Brain pericyte (primary cell): ENCODE data around the gene STK4.

Experiments
- DNase-seq: peaks from one replicate; pipeline ENCODE4 v3.0.0-alpha.2; 2012; ENCODE audit warnings: low read depth, low spot score

Gene STK4

DNA sequence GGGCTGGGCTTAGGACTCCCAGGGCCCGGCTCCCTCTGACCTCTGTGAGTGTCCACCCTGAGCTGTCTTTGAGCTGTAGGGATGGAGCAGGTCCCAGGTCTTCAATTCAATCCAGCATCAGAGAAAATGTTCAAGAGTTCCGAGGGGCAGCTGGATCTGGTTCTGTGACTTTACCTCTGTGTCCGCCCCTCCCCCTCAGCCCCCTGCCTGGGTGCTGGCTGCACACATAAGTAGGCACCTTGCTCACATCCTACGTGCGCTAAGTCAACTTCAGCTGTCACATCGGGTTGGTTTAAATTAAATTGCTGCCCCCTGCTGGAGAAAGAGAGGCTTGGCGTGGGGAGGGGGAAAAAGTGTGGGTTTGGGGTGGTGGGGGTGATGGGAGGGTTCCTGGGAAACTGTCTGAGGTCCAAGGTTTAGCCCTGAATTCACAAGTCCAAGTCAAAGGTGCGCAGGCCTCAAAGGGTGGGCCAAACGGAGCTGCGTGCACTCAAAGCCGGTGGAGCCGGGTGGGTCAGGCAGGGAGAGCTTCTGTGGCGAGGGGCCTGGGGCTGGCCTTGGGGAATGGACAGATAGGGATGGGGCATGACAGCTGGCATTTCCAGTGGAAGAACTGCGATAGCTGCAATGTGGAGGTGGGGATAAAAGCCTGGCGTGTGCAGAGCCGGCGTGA, 145.6 kb downstream of the STK4 start:
- no peak for DNase-seq

- DNase-seq = no peak
Measured at GRCh38 chr20:45112754-45113153, 146.4 kb downstream of the STK4 start.

- DNase-seq = no peak
Measured at GRCh38 chr20:45113865-45114264, 147.6 kb downstream of the STK4 start.

DNA sequence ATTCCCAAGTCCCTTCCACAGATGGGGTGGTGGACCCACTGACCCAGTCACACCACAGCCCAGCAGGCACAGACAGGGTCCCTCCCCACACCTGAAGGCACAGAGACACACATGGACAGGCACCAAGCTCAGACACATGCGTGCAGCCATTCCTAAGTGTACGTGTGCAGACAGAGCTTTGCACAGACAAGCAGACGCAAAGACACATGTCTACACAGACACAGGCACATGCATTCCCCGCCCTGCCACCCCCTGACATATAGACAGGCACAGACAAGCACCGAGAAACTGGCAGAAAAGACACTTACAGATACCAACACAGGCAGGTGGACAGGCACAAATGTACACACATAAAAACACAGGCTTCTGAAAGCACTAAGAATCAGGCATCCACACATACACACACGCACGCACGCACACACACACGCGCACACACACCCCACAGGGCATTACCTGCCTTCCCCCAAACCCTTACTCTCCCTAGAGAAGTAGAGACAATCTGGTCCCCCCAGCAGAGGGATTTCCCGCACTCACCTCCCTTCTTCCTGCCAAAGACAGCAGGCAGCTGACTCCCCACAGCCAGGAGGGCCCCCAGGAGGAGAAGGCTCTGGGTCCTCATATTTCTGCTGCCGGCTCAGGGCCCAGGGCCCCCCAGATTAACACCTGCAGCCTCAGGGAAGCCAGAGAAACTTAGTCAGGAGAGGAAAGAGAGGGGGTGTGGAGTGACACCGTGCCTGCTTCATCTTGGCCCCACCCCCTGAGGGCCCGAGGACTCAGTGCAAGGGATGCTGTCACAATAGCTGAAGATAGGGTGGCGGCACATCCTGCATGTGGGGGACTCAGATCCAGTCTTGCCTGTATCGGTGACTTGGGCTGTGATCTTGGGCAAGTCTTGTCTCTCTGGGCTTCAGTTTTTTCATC, 148.4 kb downstream of the STK4 start, which contains the start of gene WFDC5:
Gene WFDC5 (minus strand): TSS at position 710 of the 921 bp plus-strand sequence. CDS start 91 bp downstream, at position 619.
- DNase-seq = no peak

- no peak for DNase-seq
Measured at GRCh38 chr20:45115386-45115774, 149.1 kb downstream of the STK4 start.

DNA sequence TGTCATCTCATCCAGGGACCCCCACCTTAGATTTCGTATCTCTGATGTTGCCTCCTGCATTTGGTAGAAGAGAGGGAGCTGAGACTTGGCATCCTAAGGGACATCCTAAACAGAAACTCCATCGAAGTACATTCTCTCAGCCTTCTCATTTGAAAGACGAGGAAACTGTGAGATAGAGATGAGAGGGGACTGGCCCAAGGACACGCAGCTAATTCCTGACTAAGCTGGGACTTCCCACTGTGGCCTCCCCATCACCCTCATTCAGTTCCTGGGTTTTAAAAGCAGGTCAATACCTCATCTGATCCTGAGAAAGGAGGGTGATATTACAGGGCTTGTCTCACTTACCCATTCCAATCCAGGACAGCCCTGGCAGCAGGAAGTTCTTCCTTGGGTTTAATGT, 149.5 kb downstream of the STK4 start:
- DNase-seq = no peak

- DNase-seq = no peak
Measured at GRCh38 chr20:45117581-45117980, 151.3 kb downstream of the STK4 start.

DNA sequence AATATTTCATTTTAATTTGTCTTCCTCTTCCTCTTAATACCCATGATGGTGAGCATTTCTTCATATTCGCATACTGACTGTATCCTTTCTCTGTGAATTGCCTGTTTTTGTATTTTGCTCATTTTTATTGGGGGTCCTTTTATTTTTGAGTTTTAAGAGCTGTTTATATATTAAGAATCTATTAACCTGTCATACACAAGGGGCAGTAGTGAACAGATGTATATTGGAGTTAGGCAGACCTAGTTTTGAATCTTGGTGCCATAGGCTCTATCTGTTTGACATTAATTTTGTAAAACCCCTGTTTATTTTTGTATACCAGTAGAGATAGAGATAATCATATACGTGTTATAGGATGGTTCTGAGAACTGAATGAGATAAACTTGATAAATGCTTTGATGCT, 151.7 kb downstream of the STK4 start:
- DNase-seq = no peak

DNA sequence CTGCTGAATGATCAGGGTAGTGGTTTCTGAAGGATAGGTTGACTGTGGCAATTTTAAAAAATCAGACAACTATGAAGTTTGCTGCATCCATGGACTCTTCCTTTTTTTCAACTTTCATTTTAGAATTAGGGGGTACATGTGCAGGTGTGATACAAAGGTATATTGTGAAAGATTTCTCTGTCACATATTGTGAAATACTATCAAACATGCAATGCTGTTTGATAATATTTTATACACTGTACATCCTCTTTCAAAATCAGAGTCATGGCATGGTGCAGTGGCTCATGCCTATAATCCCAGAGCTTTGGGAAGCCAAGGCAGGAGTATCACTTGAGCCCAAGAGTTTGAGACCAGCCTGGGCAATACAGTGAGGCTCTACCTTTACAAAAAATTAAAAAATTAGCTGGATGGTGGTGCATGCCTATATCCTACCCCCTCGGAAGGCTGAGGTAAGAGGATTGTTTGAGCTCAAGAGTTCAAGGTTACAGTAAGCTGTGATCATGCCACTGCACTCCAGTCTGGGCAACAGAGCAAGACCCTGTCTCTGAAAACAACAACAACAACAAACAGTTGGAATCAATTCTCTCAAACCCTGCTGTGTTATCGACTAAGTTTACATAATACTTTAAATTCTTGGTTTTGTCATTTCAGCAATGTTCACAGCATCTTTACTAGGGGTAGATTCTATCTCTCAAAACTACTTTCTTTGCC, 153.4 kb downstream of the STK4 start:
- DNase-seq = no peak

DNA sequence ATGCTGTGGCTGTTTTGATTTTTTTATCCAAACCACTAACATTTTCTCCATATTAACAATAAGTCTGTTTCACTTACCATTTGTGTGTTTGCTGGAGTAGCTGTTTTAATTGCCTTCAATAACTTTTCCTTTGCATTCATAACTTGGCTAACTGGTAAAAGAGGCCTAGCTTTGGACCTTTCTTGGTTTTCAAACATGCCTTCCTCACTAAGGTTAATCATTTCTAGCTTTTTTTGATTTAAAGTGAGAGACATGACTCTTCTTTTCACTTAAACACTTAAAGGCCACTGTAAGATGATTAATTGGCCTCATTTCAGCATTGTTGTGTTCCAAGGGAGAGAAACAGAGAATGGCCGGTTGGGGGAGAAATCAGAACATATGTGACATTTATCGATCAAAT, 155.1 kb downstream of the STK4 start:
- DNase-seq = no peak

DNA sequence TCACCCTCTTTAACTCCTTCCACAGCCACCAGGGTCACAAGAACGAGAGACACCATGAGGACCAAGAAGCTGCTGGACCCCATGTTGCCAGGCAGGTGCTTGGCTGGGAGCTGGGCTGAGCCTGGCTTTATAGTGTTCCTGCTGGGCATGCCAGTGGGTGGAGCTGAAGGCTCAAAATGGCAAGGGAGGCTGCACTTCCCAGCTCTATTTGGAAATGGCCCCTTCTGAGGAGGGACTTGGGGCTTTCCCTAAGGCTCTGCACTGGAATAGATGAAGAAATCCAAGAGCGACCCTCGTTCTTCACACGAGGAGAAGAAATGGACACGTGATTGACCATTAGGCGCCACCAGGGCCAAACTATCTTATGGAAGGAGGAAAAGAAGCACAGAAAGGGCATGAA, 158.1 kb downstream of the STK4 start, which contains the start of gene WFDC12:
Gene WFDC12 (minus strand): TSS at position 101 of the 400 bp plus-strand sequence. CDS start 18 bp downstream, at position 83.
- DNase-seq = no peak

- no peak for DNase-seq
Measured at GRCh38 chr20:45128099-45128498, 161.8 kb downstream of the STK4 start.
